ENCODE data around the gene ARFRP1. TPM values are rescaled to one million over a fixed set of nuclear protein-coding genes. Genes with fewer than 3 reads are reported as not detected.

ARFRP1 gene
- total RNA-seq, 1 donor from 2014 or later: 34.2 TPM

DNA sequence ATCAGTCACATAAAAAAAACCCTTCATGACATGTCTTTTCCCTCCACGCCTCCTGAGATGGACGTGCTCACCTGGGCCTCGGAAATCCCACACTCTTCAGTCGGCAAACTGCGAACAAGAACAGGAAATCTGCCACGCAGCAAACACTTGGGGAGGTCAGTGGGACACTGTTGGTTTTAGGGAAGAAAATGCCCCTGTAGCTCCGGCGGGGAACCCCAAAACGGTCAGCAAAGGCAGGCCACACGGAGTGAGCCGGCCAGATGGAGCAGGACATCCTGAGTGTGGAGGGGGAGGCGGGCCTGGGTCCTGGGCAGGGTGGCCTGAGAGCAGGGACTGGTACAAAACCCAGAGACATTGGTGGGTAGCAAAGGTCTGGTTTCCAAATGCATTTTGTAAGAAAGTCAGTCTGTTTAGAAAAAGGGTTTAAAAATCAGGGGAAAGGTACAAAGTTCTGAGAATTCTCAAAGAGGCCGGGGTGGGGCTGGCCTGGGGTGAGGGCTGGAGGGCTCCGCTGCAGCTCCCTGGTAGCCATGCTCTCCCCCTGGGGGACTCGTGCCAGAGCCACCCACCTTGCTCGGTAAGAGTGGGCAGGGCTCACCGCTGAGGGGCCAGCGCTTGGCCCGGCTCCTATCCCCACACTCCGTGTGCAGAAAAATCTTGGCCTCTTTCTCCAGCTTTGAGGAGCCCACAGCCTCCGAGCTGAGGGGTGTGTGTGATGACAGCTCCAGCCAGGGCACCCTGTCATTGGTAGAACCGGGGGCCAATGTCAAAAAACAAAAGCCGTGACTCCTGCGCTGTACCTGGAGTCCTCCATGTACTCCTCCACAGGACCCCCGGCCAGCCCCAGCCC, 37.0 kb upstream of the ARFRP1 start:
- DNase-seq (ENCODE audit: missing footprints) (no peak), ATAC-seq (no peak)
- intact Hi-C loops (cut with DNase I): loop anchor here (5.0 kb wide), 1 partner anchor 43 kb away; no protein-coding TSS in a partner anchor

DNA sequence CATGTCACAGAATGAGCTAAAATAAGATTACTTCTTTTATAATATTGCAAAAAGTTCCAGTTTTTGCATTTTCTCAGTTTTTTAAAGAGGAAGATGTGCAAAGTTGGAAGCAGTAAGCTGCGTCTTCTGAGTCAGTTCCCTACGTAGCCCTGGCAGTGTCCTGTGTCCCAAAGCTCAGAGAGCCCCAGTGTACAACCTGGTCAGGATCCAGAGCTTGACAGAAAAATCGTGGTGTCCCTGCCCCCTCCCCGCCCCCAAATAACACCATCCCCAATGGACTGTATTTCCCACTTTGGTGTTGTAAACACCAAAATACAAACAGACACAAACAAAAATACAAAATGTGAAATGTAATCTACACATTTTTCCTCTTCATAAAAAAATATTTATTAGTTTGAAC, 36.4 kb upstream of the ARFRP1 start:
- intact Hi-C loops (cut with DNase I): loop anchor here (5.0 kb wide), 1 partner anchor 43 kb away; no protein-coding TSS in a partner anchor

DNA sequence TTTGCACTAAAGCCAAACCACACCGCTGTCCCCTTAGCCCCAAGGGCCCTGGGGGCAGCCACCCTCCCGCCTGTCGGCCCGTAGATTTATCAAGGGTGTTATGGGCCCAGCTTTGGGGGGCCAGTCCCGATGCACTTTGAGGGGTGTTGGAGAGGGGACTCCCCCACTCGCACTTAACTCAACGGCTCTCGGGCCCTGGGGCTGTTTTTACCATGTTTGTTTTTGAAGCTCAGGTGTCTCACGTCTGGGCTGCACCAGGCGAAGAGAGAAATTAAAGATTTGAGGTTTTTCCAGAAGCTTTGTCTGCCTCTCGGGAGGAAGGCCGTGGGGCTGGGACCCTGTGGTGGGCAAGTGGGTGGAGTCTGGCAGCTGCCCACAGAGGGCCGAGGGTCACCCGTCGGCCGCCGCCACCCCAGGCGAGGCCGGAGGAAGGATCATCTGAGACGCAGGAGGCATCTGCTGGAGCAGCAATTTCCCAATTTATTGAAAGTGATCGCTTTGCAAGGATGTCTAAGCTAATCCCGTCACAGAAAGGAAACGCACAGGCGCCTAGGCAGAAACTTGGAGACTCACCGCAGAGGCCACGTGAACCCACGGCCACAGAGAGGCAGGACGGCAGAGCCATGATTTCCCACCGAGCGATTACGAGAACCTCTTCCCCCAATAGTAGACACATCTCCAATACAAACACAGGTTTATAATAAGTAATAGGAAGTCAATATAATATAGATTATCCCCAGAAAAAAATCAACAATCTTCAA, 35.6 kb upstream of the ARFRP1 start:
- intact Hi-C loops (cut with DNase I): loop anchor here (5.0 kb wide), 1 partner anchor 44 kb away; no protein-coding TSS in a partner anchor
- DNase-seq (ENCODE audit: missing footprints) (no peak), ATAC-seq (no peak)

More for the DNA sequence above, 36.4 kb upstream of the ARFRP1 start:
- DNase-seq (ENCODE audit: missing footprints) (no peak), ATAC-seq (no peak)

GRCh38 chr20:63742381-63743024, 34.7 kb upstream of the ARFRP1 start:
- DNase-seq (ENCODE audit: missing footprints) (no peak), ATAC-seq (no peak)
- intact Hi-C loops (cut with DNase I): loop anchor here (5.0 kb wide), 1 partner anchor 45 kb away; no protein-coding TSS in a partner anchor

- no peak for ATAC-seq
- DNase-seq (ENCODE audit: missing footprints): peak; percentile 64
- intact Hi-C loops (cut with DNase I): loop anchor here (2.0 to 5.0 kb wide), 2 partner anchors 45 to 123 kb away; partner anchors contain the start of gene TPD52L2
These were observed 34.1 kb upstream of the ARFRP1 start for GRCh38 chr20:63741676-63742380.

DNA sequence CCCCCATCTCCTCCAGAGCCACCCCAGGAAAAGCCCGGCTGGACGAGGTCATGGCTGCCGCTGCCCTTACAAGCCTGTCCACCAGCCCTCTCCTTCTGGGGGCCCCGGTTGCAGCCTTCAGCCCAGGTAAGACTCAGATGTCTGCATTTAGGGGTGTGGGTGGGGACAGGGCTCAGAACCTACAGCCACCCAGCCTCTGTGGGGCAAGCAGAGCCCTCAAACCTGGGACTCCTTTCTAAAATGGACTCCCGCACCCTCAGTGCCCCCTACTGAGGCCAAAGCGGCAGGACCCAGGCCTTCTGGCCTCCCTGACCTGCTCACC, 33.5 kb upstream of the ARFRP1 start:
- intact Hi-C loops (cut with DNase I): loop anchor here (2.0 to 5.0 kb wide), 2 partner anchors 46 to 123 kb away; partner anchors contain the start of gene TPD52L2
- no peak for DNase-seq (ENCODE audit: missing footprints)
- no peak for ATAC-seq

GRCh38 chr20:63740627-63741353, 33.0 kb upstream of the ARFRP1 start:
- ATAC-seq (peak; percentile 79), DNase-seq (ENCODE audit: missing footprints) (peak; percentile 95)
- intact Hi-C loops (cut with DNase I): loop anchor here (2.0 to 5.0 kb wide), 2 partner anchors 47 to 124 kb away; partner anchors contain the start of gene TPD52L2

DNA sequence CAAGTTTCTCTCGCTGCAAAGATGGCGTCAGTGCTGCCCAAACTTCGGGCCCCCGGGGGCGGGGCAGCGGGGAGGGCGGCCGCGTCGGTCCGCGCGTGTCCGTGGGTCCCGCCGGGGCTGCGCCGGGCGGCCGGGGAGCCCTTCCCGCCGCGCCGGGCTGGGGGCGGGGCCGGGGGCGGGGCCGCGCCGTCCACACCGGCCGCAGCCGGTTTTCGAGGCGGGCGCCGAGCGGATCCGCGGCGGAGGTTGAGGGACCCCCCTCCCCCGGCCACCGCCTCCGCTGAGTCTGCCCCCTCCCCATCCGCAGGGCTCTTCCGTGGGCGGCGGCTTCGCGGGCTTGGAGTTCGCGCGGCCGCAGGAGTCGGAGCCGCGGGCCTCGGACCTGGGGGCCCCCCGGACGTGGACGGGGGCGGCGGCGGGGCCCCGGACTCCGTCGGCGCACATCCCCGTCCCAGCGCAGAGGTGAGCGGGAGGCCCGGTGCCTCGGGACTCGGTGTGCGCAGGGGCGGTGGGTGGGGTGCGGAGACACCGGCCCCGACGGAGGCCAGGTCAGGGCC, 32.4 kb upstream of the ARFRP1 start:
- ATAC-seq: no peak
- intact Hi-C loops (cut with DNase I): loop anchor here (2.0 to 5.0 kb wide), 2 partner anchors 47 to 125 kb away; partner anchors contain the start of gene TPD52L2
- DNase-seq (ENCODE audit: missing footprints): no peak

- peak; percentile 73 for ATAC-seq
- DNase-seq (ENCODE audit: missing footprints): peak; percentile 91
- intact Hi-C loops (cut with DNase I): loop anchor here (2.0 to 5.0 kb wide), 2 partner anchors 48 to 125 kb away; partner anchors contain the start of gene TPD52L2
These were observed 31.6 kb upstream of the ARFRP1 start, which contains the start of gene SLC2A4RG for GRCh38 chr20:63739130-63740069. TSS of gene SLC2A4RG (plus strand) at chr20:63739776. CDS start at chr20:63739913, 137 bp downstream.

GRCh38 chr20:63738687-63739129, 30.9 kb upstream of the ARFRP1 start:
- ATAC-seq (peak; percentile 51), DNase-seq (ENCODE audit: missing footprints) (peak; percentile 84)
- intact Hi-C loops (cut with DNase I): no loop called here

- ATAC-seq (no peak), DNase-seq (ENCODE audit: missing footprints) (no peak)
- intact Hi-C loops (cut with DNase I): no loop called here
These were observed 30.3 kb upstream of the ARFRP1 start for GRCh38 chr20:63737945-63738686.

DNA sequence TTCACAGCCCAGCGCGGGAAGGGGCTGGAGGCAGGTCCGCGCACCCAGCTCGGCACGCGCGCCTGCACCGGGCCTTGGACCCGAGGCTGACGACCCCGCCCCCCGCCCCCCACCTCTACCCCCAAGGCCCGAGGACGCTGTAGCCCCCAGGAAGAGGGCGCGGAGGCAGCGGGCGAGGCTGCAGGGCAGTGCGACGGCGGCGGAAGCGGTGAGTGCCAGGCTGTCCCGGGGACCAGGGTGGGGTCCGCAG, 29.8 kb upstream of the ARFRP1 start:
- ATAC-seq (no peak), DNase-seq (ENCODE audit: missing footprints) (no peak)
- intact Hi-C loops (cut with DNase I): no loop called here

DNA sequence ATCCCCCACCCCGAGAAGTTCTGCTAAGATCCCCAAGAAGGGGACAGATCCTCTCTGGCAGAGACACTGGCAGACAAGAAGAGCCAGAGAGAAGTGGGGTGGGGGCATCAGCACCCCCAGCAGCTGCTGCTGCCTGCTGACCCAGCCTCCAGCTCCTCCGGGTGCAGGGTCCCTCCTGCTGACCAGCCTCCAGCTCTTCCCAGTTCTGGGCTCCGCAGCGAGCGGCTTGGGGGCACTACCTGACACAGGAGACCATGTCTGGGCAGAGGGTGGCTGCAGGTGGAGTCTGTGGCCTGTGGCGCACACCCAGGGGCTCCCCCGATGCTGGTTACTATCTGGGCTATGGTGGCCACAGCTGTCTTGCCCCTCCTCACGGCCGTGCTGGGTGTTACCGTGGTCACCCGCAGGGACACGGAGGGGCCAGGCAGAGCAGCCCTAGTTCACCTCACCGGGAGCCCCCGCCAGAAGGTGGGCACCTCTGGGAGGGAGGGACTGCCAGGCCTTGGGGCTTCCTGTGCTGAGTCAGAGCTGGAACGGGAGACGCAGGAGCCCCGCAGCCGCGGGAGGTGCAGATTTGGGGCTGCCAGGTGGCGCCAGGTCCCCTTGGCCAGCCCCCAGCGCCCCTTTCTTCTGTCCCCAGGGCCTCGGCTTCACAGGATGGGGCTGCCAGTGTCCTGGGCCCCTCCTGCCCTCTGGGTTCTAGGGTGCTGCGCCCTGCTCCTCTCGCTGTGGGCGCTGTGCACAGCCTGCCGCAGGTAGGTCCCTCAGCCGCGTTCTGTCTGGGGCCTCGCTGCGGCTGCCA, 29.3 kb upstream of the ARFRP1 start:
- no peak for DNase-seq (ENCODE audit: missing footprints)
- intact Hi-C loops (cut with DNase I): no loop called here
- no peak for ATAC-seq

DNA sequence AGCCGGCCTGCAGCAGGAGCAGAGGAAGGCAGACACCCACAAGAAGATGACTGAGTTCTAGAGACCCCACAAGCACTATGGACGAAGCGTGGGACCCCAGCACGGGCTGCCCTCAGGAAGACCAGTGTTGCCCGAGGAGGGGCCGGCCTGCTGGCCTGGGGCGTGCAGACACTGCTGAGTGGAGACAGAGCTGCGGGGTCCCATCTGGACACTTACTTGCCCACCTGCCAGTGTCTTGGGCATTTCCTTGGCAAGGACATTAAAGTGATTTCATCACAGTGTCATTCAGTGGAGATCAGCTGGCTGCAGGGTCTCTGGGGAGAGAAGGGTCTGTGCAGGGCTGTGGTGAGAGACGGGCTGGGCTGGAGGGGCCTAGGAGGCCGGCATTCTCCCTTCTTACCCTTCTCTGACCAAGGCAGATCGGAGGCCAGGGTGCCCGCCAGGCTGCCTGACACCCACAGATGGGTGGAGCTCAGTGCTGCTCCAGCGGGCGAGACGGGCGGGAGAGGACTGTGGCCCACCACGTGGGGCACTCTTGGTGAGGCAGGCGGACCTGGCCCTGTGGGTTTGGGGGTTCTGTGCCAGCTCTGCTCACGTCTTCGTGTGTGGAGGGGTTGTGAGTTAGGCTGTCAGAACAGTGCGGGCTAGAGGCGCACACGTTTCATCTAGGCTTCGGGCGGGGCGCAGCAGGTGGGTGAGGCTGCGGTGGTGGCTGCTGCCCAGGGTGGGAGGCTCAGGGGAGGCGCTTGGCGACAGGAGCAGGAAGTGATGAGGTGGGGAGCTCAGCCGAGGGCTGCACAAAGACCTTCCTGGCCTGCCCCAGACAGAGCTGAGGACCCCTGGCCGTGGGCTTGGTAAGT, 28.3 kb upstream of the ARFRP1 start, which contains the start of gene LIME1:
Gene LIME1 (plus strand): TSS at position 806 of the 860 bp plus-strand sequence. CDS start 886 bp downstream, outside the sequence.
- intact Hi-C loops (cut with DNase I): no loop called here

More for the DNA sequence above, 28.3 kb upstream of the ARFRP1 start, which contains the start of gene LIME1:
- ATAC-seq (no peak), DNase-seq (ENCODE audit: missing footprints) (no peak)

Data from Right ventricle myocardium inferior (tissue), 1 donor.